Loucy (cell line): ENCODE measurements around the gene CADM2.

Source experiments
- H2AFZ ChIP-seq: fragments of 200-600 bp; sonication (generic); 2 replicates; pipeline ENCODE4 v1.6.0; 2016; ENCODE audit warnings: antibody characterized with exemption, mild to moderate bottlenecking, low read length, moderate library complexity
- H3F3A ChIP-seq: fragments of 200-600 bp; 2 replicates; pipeline ENCODE4 v1.6.0; 2016; ENCODE audit warnings: antibody characterized with exemption, low read depth, mild to moderate bottlenecking
- H3K27me3 ChIP-seq: fragments of 200-600 bp; sonication (generic); 2 replicates; pipeline ENCODE4 v1.6.1; 2014; ENCODE audit warnings: low read length, mild to moderate bottlenecking; ENCODE audit not compliant: insufficient read depth, poor library complexity, severe bottlenecking
- H3K36me3 ChIP-seq: fragments of 200-600 bp; sonication (generic); 2 replicates; pipeline ENCODE4 v1.6.1; 2016; ENCODE audit warnings: low read length; ENCODE audit not compliant: insufficient read depth
- H3K4me1 ChIP-seq: fragments of 200-600 bp; sonication (generic); 2 replicates; pipeline ENCODE4 v1.5.1; 2014; ENCODE audit warnings: low read length, mild to moderate bottlenecking; ENCODE audit not compliant: insufficient read depth, poor library complexity, severe bottlenecking
- H3K4me2 ChIP-seq: fragments of 200-600 bp; sonication (generic); 2 replicates; pipeline ENCODE4 v1.6.0; 2014; ENCODE audit warnings: antibody characterized with exemption, low read length, low read depth, mild to moderate bottlenecking; ENCODE audit not compliant: poor library complexity, severe bottlenecking
- H3K4me3 ChIP-seq: fragments of 200-600 bp; sonication (generic); 2 replicates; pipeline ENCODE4 v1.5.1; 2014; ENCODE audit warnings: low read length, mild to moderate bottlenecking, mixed read lengths; ENCODE audit not compliant: poor library complexity, severe bottlenecking
- H3K79me2 ChIP-seq: fragments of 200-600 bp; sonication (generic); 2 replicates; pipeline ENCODE4 v1.6.1; 2014; ENCODE audit warnings: low read length; ENCODE audit not compliant: insufficient read depth
- H3K9ac ChIP-seq: fragments of 200-600 bp; sonication (generic); 2 replicates; pipeline ENCODE4 v1.6.0; 2014; ENCODE audit warnings: mild to moderate bottlenecking, low read depth, low read length, moderate library complexity; ENCODE audit not compliant: poor library complexity, severe bottlenecking
- H3K9me2 ChIP-seq: fragments of 200-600 bp; sonication (generic); replicated peaks from 2 replicates; pipeline ENCODE4 v1.6.1; 2016; ENCODE audit warnings: low read depth, low read length, mixed read lengths
- H3K9me3 ChIP-seq: fragments of 200-600 bp; sonication (generic); 2 replicates; pipeline ENCODE4 v1.6.1; 2014; ENCODE audit warnings: mild to moderate bottlenecking, antibody characterized with exemption, low read length, low read depth; ENCODE audit not compliant: insufficient read depth
- H4K20me1 ChIP-seq: fragments of 200-600 bp; sonication (generic); 2 replicates; pipeline ENCODE4 v1.6.0; 2014; ENCODE audit warnings: antibody characterized with exemption, low read length, mild to moderate bottlenecking; ENCODE audit not compliant: insufficient read depth, poor library complexity, severe bottlenecking
- EZH2phosphoT487 ChIP-seq: fragments of 200-600 bp; IDR thresholded peaks from 2 replicates; pipeline ENCODE4 v1.6.1; 2018; ENCODE audit warnings: antibody characterized with exemption, mild to moderate bottlenecking, moderate library complexity, borderline replicate concordance
- TF ChIP-seq, protein P1 (sequence below): fragments of 200-600 bp; sonication (generic); conservative IDR thresholded peaks from 2 replicates; pipeline ENCODE4 v1.5.1; 2014; ENCODE audit warnings: mild to moderate bottlenecking, antibody characterized with exemption, low read length

CADM2 gene

DNA sequence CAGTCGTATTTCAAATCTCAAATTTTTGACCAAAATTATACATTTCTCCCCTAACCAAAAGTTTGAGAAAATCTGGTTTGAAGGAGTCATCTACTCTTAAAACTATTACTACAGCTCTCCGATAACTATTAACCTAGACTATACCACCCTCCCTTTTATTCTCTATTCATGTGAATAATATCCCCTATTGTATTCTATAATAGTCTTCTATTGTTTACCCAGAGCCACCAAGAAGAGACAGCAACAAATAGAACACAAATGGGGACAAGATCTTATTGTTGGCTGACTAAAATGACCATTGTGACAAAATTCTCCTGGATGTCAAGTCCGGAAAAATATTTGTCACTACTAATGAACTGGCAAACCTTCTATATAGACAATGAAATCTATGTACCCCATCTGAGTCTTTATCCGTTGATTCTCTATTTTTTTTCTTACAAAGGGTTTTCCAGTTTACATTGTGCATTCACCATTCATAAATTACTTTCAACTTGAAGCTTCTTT, 618.0 kb downstream of the CADM2 start:
- no peaks in the 10 kb centered on the region for H3K36me3 ChIP-seq
- H3F3A ChIP-seq = no peaks in the 10 kb centered on the region
- no peak overlapping the region for H3K4me2 ChIP-seq
- no peak overlapping the region for H3K9ac ChIP-seq
- no peaks in the 10 kb centered on the region for H4K20me1 ChIP-seq
- no peaks in the 10 kb centered on the region for H3K9me2 ChIP-seq
- no peaks in the 10 kb centered on the region for H3K27me3 ChIP-seq
- H3K4me3 ChIP-seq = no peak overlapping the region
- H3K9me3 ChIP-seq = no peaks in the 10 kb centered on the region
- no peaks in the 10 kb centered on the region for H3K4me1 ChIP-seq
- H3K79me2 ChIP-seq = no peaks in the 10 kb centered on the region
- TF ChIP-seq, protein P1, sequence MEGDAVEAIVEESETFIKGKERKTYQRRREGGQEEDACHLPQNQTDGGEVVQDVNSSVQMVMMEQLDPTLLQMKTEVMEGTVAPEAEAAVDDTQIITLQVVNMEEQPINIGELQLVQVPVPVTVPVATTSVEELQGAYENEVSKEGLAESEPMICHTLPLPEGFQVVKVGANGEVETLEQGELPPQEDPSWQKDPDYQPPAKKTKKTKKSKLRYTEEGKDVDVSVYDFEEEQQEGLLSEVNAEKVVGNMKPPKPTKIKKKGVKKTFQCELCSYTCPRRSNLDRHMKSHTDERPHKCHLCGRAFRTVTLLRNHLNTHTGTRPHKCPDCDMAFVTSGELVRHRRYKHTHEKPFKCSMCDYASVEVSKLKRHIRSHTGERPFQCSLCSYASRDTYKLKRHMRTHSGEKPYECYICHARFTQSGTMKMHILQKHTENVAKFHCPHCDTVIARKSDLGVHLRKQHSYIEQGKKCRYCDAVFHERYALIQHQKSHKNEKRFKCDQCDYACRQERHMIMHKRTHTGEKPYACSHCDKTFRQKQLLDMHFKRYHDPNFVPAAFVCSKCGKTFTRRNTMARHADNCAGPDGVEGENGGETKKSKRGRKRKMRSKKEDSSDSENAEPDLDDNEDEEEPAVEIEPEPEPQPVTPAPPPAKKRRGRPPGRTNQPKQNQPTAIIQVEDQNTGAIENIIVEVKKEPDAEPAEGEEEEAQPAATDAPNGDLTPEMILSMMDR = no peak
- TF ChIP-seq EZH2phosphoT487 = no peak
- H2AFZ ChIP-seq = no peak overlapping the region

GRCh38 chr3:85584779-85585356, 626.1 kb downstream of the CADM2 start:
- no peaks in the 10 kb centered on the region for H3K27me3 ChIP-seq
- no peaks in the 10 kb centered on the region for H3K4me1 ChIP-seq
- H3K4me2 ChIP-seq = no peak overlapping the region
- no peaks in the 10 kb centered on the region for H3K36me3 ChIP-seq
- no peaks in the 10 kb centered on the region for H3K79me2 ChIP-seq
- no peak overlapping the region for H2AFZ ChIP-seq
- H4K20me1 ChIP-seq = no peaks in the 10 kb centered on the region
- no peak for TF ChIP-seq EZH2phosphoT487
- TF ChIP-seq, protein P1 = no peak
- H3K9ac ChIP-seq = no peak overlapping the region
- no peaks in the 10 kb centered on the region for H3K9me2 ChIP-seq
- no peak overlapping the region for H3K4me3 ChIP-seq
- H3F3A ChIP-seq = no peaks in the 10 kb centered on the region
- no peaks in the 10 kb centered on the region for H3K9me3 ChIP-seq

DNA sequence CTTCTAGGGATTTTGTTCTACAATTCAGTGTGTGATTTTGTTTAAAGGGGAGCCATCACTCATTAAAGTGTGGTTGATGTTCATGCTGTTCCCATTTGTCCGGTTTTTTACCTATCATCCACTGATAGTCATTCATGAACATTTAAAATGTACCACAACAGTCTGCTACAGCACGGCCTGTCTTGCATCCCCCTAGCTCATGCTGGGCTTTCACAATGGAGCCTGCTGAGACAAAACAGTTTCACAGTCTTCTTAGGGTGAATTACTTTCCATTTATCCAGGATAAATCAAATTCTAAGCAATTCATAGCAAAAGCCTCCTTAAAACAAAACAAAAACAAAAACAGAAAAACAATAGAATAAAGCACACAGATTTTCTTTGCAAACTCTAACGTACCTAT, 627.2 kb downstream of the CADM2 start:
- Histone ChIP-seq H3K36me3 (no peaks in the 10 kb centered on the region), H3K9me3 (no peaks in the 10 kb centered on the region), H3K4me1 (no peaks in the 10 kb centered on the region), H3K79me2 (no peaks in the 10 kb centered on the region), H3K9ac (no peak overlapping the region), H3K4me2 (no peak overlapping the region), H3K9me2 (no peaks in the 10 kb centered on the region), H4K20me1 (no peaks in the 10 kb centered on the region), H3F3A (no peaks in the 10 kb centered on the region), H2AFZ (no peak overlapping the region), H3K4me3 (no peak overlapping the region), H3K27me3 (no peaks in the 10 kb centered on the region)
- TF ChIP-seq, protein P1 = no peak
- no peak for TF ChIP-seq EZH2phosphoT487
